ENCODE data around the gene PRKCZ. TPM values are rescaled to one million over a fixed set of nuclear protein-coding genes. Genes with fewer than 3 reads are reported as not detected.

The PRKCZ gene
- polyA plus RNA-seq, 1 of the 3 experiments (the other 2 are of a cell fraction) = 24.2 TPM

- CTCF ChIA-PET = interaction anchor here (1.1 to 1.9 kb wide), 2 partner anchors 41 to 60 kb away, joined by 3 to 7 read pairs; no protein-coding TSS in a partner anchor
- no peaks in the 10 kb centered on the region for H3K79me2 ChIP-seq (ENCODE audit: insufficient read depth)
- H2AFZ ChIP-seq (ENCODE audit: low read depth) = no peak within 1 kb of the TSS
- H3K9me2 ChIP-seq = no peaks in the 10 kb centered on the region
- no peak within 1 kb of the TSS for H3K9ac ChIP-seq
- no peak within 1 kb of the TSS for H3K4me2 ChIP-seq
- WGBS (ENCODE audit: low lambda C conversion rate) = 37% methylated on average over 26 of the region's 49 CpGs
- H4K20me1 ChIP-seq (ENCODE audit: insufficient read depth) = no peaks in the 10 kb centered on the region
- no peaks in the 10 kb centered on the region for H3F3A ChIP-seq (replicated peaks; ENCODE audit: insufficient read depth)
- no peak within 1 kb of the TSS for H3K27ac ChIP-seq (ENCODE audit: low read depth in 2 of 2, low read length in 1 of 2)
- POLR2A ChIA-PET = no interaction called here
- TF ChIP-seq TCF12 (IDR thresholded peaks at IDR 0.05) = no peak
- TF ChIP-seq NFIC (IDR thresholded peaks at IDR 0.05; ENCODE audit: borderline replicate concordance) = no peak
- no peak for TF ChIP-seq NRF1 (IDR thresholded peaks at IDR 0.05; ENCODE audit: low read depth, low read length)
- TF ChIP-seq FOSL2 (IDR thresholded peaks at IDR 0.05; ENCODE audit: borderline replicate concordance, low read depth) = no peak
- no peak for TF ChIP-seq ZBTB33 (IDR thresholded peaks at IDR 0.05; ENCODE audit: borderline replicate concordance, low read depth)
- no peak for TF ChIP-seq MXI1 (IDR thresholded peaks at IDR 0.05; ENCODE audit: low read depth, low read length)
- TF ChIP-seq RCOR1 (IDR thresholded peaks at IDR 0.05; ENCODE audit: low read length) = no peak
- no peak for TF ChIP-seq TAF1 (IDR thresholded peaks at IDR 0.05; ENCODE audit: borderline replicate concordance, low read depth, low read length)
- TF ChIP-seq SIN3A (IDR thresholded peaks at IDR 0.05; ENCODE audit: borderline replicate concordance, low read depth, low read length) = no peak
- no peak for TF ChIP-seq MAX (IDR thresholded peaks at IDR 0.05; ENCODE audit: low read depth)
- TF ChIP-seq EZH2phosphoT487 (IDR thresholded peaks at IDR 0.05; ENCODE audit: borderline replicate concordance, low read depth) = no peak
- no peak for TF ChIP-seq RAD21 (IDR thresholded peaks at IDR 0.05; ENCODE audit: low read length)
- no peaks in the 10 kb centered on the region for H3K27me3 ChIP-seq (ENCODE audit: insufficient read depth)
- no peaks in the 10 kb centered on the region for H3K36me3 ChIP-seq (replicated peaks in 1 of 2; ENCODE audit: control insufficient read depth in 1 of 2, insufficient read depth in 2 of 2, low read length in 1 of 2)
- peak; percentile 86 for DNase-seq
- no peaks in the 10 kb centered on the region for H3K4me1 ChIP-seq (ENCODE audit: control insufficient read depth in 1 of 2, insufficient read depth in 2 of 2, low read depth in 1 of 2, low read length in 1 of 2)
- no peaks in the 10 kb centered on the region for H3K9me3 ChIP-seq
- H3K4me3 ChIP-seq (ENCODE audit: low read depth in 2 of 2, low read length in 1 of 2) = peak within 1 kb of the TSS in 1 of 2 experiments; percentile 15; a peak in 1 of 4 replicates
Measured at GRCh38 chr1:2003541-2004131, 46.6 kb upstream of the PRKCZ start, which contains the start of gene CFAP74. TSS of gene CFAP74 (minus strand) at chr1:2003786. CDS start at chr1:1990956, 12,830 bp downstream.

GRCh38 chr1:2004856-2005255, 45.4 kb upstream of the PRKCZ start:
- 83% methylated on average over 18 of the region's 21 CpGs for WGBS (ENCODE audit: low lambda C conversion rate)
- TF ChIP-seq POLR2AphosphoS5 (IDR thresholded peaks at IDR 0.05; ENCODE audit: low read depth, low read length) (no peak), RFX5 (IDR thresholded peaks at IDR 0.05; ENCODE audit: low read length) (no peak), REST (IDR thresholded peaks at IDR 0.05; ENCODE audit: low read depth, low read length) (no peak), MEF2A (IDR thresholded peaks at IDR 0.05; ENCODE audit: borderline replicate concordance, low read depth) (no peak), USF2 (IDR thresholded peaks at IDR 0.05; ENCODE audit: borderline replicate concordance, low read depth, low read length) (no peak)
- Histone ChIP-seq H3K9ac (no peak overlapping the region), H3F3A (replicated peaks; ENCODE audit: insufficient read depth) (no peaks in the 10 kb centered on the region), H3K27ac (ENCODE audit: low read depth in 2 of 2, low read length in 1 of 2) (no peak overlapping the region), H3K4me1 (ENCODE audit: control insufficient read depth in 1 of 2, insufficient read depth in 2 of 2, low read depth in 1 of 2, low read length in 1 of 2) (no peaks in the 10 kb centered on the region), H3K27me3 (ENCODE audit: insufficient read depth) (no peaks in the 10 kb centered on the region), H3K4me2 (no peak overlapping the region), H2AFZ (ENCODE audit: low read depth) (no peak overlapping the region), H3K9me3 (no peaks in the 10 kb centered on the region), H3K4me3 (ENCODE audit: low read depth in 2 of 2, low read length in 1 of 2) (no peak overlapping the region), H3K36me3 (replicated peaks in 1 of 2; ENCODE audit: control insufficient read depth in 1 of 2, insufficient read depth in 2 of 2, low read length in 1 of 2) (no peaks in the 10 kb centered on the region), H3K79me2 (ENCODE audit: insufficient read depth) (no peaks in the 10 kb centered on the region), H4K20me1 (ENCODE audit: insufficient read depth) (no peaks in the 10 kb centered on the region), H3K9me2 (no peaks in the 10 kb centered on the region)
- ChIA-PET POLR2A (no interaction called here), CTCF (interaction anchor here (1.1 to 1.3 kb wide), 2 partner anchors 44 to 61 kb away, joined by 3 to 4 read pairs; no protein-coding TSS in a partner anchor)
- DNase-seq = peak; percentile 19

Data from SK-N-SH (cell line).